HG03095 (cell line): ENCODE data around the gene TNKS1BP1.
A peak's percentile ranks its signal among the peaks of the same experiment; 100 is the strongest.
"Not testable (repeated sequence)": the region's sequence is repeated elsewhere in the genome, so short reads cannot be mapped to it uniquely, and the experiment has no call there.

Experiments
- ATAC-seq: cut with Tn5 transposase; IDR thresholded peaks from one replicate; pipeline ENCODE4 v1.9.1; 2021; ENCODE audit warnings: moderate library complexity; ENCODE audit not compliant: unreplicated experiment

Gene TNKS1BP1

GRCh38 chr11:57324886-57325734 is at the start of gene TNKS1BP1:
Gene TNKS1BP1, minus strand, starts transcription at chr11:57324952. Its CDS starts 3,067 bp downstream, at chr11:57321885.
- peak; percentile 89 for ATAC-seq

- no peak for ATAC-seq
Measured at GRCh38 chr11:57373146-57373545, 48.4 kb upstream of the TNKS1BP1 start.

GRCh38 chr11:57370941-57371340 is 46.2 kb upstream of the TNKS1BP1 start:
- no peak for ATAC-seq

- no peak for ATAC-seq
Measured at GRCh38 chr11:57370251-57370650, 45.5 kb upstream of the TNKS1BP1 start.

GRCh38 chr11:57368845-57369232 is 44.1 kb upstream of the TNKS1BP1 start:
- no peak for ATAC-seq

GRCh38 chr11:57368106-57368844 is 43.5 kb upstream of the TNKS1BP1 start:
- ATAC-seq, result no peak

GRCh38 chr11:57364851-57365660 is 40.3 kb upstream of the TNKS1BP1 start:
- no peak for ATAC-seq

GRCh38 chr11:57363131-57364080 is 38.7 kb upstream of the TNKS1BP1 start:
- ATAC-seq, result no peak

- no peak for ATAC-seq
Measured at GRCh38 chr11:57361926-57362325, 37.2 kb upstream of the TNKS1BP1 start.

- ATAC-seq, result not testable (repeated sequence)
Measured at GRCh38 chr11:57361420-57361819, 36.7 kb upstream of the TNKS1BP1 start.

- ATAC-seq, result no peak
Measured at GRCh38 chr11:57360991-57361390, 36.2 kb upstream of the TNKS1BP1 start.

- ATAC-seq, result no peak
Measured at GRCh38 chr11:57359896-57360690, 35.3 kb upstream of the TNKS1BP1 start.

- ATAC-seq, result no peak
Measured at GRCh38 chr11:57359396-57359795, 34.6 kb upstream of the TNKS1BP1 start.

GRCh38 chr11:57358991-57359390 is 34.2 kb upstream of the TNKS1BP1 start:
- ATAC-seq, result no peak

- ATAC-seq, result no peak
Measured at GRCh38 chr11:57358543-57358961, 33.8 kb upstream of the TNKS1BP1 start.

GRCh38 chr11:57357856-57358255 is 33.1 kb upstream of the TNKS1BP1 start:
- ATAC-seq, result no peak

- ATAC-seq, result no peak
Measured at GRCh38 chr11:57357310-57357709, 32.6 kb upstream of the TNKS1BP1 start.

GRCh38 chr11:57356268-57356667 is 31.5 kb upstream of the TNKS1BP1 start:
- ATAC-seq, result no peak

- ATAC-seq, result no peak
Measured at GRCh38 chr11:57354699-57355098, 29.9 kb upstream of the TNKS1BP1 start.
